ENCODE data around the gene PRDM15.

The PRDM15 gene

GRCh38 chr21:41753006-41753898 is 125.9 kb downstream of the PRDM15 start:
- no peak overlapping the region for H3K9ac ChIP-seq (ENCODE audit: low read depth in 1 of 2, low read length in 2 of 2)
- peaks cover 14 to 15% of the 10 kb centered on the region in 2 donors for H3K36me3 ChIP-seq (ENCODE audit: control insufficient read depth in 2 of 2, insufficient read depth in 2 of 2, low read length in 2 of 2)
- no peak overlapping the region for H3K4me3 ChIP-seq (ENCODE audit: low read length in 2 of 2)
- H3K4me1 ChIP-seq (ENCODE audit: control insufficient read depth in 2 of 2, insufficient read depth in 2 of 2, low read length in 2 of 2) = peaks cover 5 to 7% of the 10 kb centered on the region in 2 donors
- no peaks in the 10 kb centered on the region for H3K9me3 ChIP-seq (ENCODE audit: control insufficient read depth in 2 of 2, low read length in 2 of 2)
- no peak overlapping the region for H3K27ac ChIP-seq (ENCODE audit: low read depth in 2 of 2, low read length in 2 of 2)
- no peaks in the 10 kb centered on the region for H3K27me3 ChIP-seq (ENCODE audit: control insufficient read depth in 2 of 2, insufficient read depth in 2 of 2, low read length in 2 of 2)

GRCh38 chr21:41752231-41752681 is 126.9 kb downstream of the PRDM15 start:
- Histone ChIP-seq H3K27ac (ENCODE audit: low read depth in 2 of 2, low read length in 2 of 2) (no peak overlapping the region), H3K9me3 (ENCODE audit: control insufficient read depth in 2 of 2, low read length in 2 of 2) (no peaks in the 10 kb centered on the region), H3K4me1 (ENCODE audit: control insufficient read depth in 2 of 2, insufficient read depth in 2 of 2, low read length in 2 of 2) (peaks cover 5 to 7% of the 10 kb centered on the region in 2 donors), H3K9ac (ENCODE audit: low read depth in 1 of 2, low read length in 2 of 2) (no peak overlapping the region), H3K27me3 (ENCODE audit: control insufficient read depth in 2 of 2, insufficient read depth in 2 of 2, low read length in 2 of 2) (no peaks in the 10 kb centered on the region), H3K4me3 (ENCODE audit: low read length in 2 of 2) (no peak overlapping the region), H3K36me3 (ENCODE audit: control insufficient read depth in 2 of 2, insufficient read depth in 2 of 2, low read length in 2 of 2) (peaks cover 17 to 19% of the 10 kb centered on the region in 2 donors)

DNA sequence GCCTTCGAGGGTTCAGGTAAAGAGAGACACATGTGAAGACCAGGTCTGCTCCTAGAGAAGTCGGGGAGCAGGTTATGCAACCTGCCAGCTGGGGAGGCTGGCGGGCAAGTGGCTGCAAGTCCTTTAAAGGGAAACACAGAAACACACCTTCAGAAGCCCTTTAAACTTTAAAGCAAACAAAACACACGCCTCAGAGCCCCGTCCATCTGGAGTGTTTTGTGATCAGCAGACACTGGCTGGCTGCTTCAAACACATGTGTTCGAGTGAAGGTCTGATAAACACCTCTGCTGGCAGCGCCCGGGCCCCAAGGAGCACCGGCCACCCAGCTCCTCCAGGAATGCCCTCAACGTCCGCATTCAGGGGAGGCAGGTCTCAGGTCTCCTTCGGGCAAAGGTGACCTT is 127.5 kb downstream of the PRDM15 start:
- H3K4me3 ChIP-seq (ENCODE audit: low read length in 2 of 2) = no peak overlapping the region
- H3K27me3 ChIP-seq (ENCODE audit: control insufficient read depth in 2 of 2, insufficient read depth in 2 of 2, low read length in 2 of 2) = no peaks in the 10 kb centered on the region
- H3K36me3 ChIP-seq (ENCODE audit: control insufficient read depth in 2 of 2, insufficient read depth in 2 of 2, low read length in 2 of 2) = peaks cover 17 to 19% of the 10 kb centered on the region in 2 donors
- H3K4me1 ChIP-seq (ENCODE audit: control insufficient read depth in 2 of 2, insufficient read depth in 2 of 2, low read length in 2 of 2) = peaks cover 5 to 7% of the 10 kb centered on the region in 2 donors
- no peaks in the 10 kb centered on the region for H3K9me3 ChIP-seq (ENCODE audit: control insufficient read depth in 2 of 2, low read length in 2 of 2)
- no peak overlapping the region for H3K27ac ChIP-seq (ENCODE audit: low read depth in 2 of 2, low read length in 2 of 2)
- H3K9ac ChIP-seq (ENCODE audit: low read depth in 1 of 2, low read length in 2 of 2) = peak overlapping the region in 1 of 2 donors; percentile 19

DNA sequence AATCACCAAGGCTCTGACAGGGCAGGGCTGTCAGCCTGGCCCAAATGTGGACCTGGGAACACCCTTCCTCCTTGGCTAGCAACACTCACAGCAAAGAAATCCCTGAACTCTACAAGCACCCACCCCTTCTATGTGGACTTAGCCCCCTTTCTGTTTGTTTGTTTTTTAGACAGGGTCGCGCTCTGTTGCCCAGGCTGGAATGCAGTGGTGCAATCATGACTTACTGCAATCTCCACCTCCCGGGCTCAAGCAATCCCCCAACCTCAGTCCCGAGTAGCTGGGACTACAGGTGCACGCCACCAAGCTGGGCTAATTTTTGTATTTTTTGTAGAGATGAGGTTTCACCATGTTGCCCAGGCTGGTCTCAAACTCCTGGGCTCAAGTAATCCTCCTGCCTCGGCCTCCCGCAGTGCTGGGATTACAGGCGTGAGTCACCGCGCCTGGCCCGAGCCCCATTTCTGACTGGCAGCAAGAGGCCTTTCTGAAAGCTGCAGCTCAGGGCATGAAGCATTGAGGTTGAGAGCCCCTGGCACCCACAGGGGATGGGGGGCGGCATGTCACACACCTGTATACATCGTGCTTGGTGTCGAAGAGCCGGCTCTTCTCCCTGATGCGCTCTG is 128.5 kb downstream of the PRDM15 start:
- peaks cover 5 to 7% of the 10 kb centered on the region in 2 donors for H3K4me1 ChIP-seq (ENCODE audit: control insufficient read depth in 2 of 2, insufficient read depth in 2 of 2, low read length in 2 of 2)
- H3K36me3 ChIP-seq (ENCODE audit: control insufficient read depth in 2 of 2, insufficient read depth in 2 of 2, low read length in 2 of 2) = peaks cover 17% of the 10 kb centered on the region in 2 donors
- H3K9me3 ChIP-seq (ENCODE audit: control insufficient read depth in 2 of 2, low read length in 2 of 2) = no peaks in the 10 kb centered on the region
- H3K9ac ChIP-seq (ENCODE audit: low read depth in 1 of 2, low read length in 2 of 2) = no peak overlapping the region
- H3K27me3 ChIP-seq (ENCODE audit: control insufficient read depth in 2 of 2, insufficient read depth in 2 of 2, low read length in 2 of 2) = no peaks in the 10 kb centered on the region
- H3K4me3 ChIP-seq (ENCODE audit: low read length in 2 of 2) = no peak overlapping the region
- H3K27ac ChIP-seq (ENCODE audit: low read depth in 2 of 2, low read length in 2 of 2) = no peak overlapping the region

- peaks cover 5 to 7% of the 10 kb centered on the region in 2 donors for H3K4me1 ChIP-seq (ENCODE audit: control insufficient read depth in 2 of 2, insufficient read depth in 2 of 2, low read length in 2 of 2)
- no peak overlapping the region for H3K4me3 ChIP-seq (ENCODE audit: low read length in 2 of 2)
- H3K9me3 ChIP-seq (ENCODE audit: control insufficient read depth in 2 of 2, low read length in 2 of 2) = no peaks in the 10 kb centered on the region
- no peaks in the 10 kb centered on the region for H3K27me3 ChIP-seq (ENCODE audit: control insufficient read depth in 2 of 2, insufficient read depth in 2 of 2, low read length in 2 of 2)
- H3K27ac ChIP-seq (ENCODE audit: low read depth in 2 of 2, low read length in 2 of 2) = no peak overlapping the region
- no peak overlapping the region for H3K9ac ChIP-seq (ENCODE audit: low read depth in 1 of 2, low read length in 2 of 2)
- peaks cover 15 to 16% of the 10 kb centered on the region in 2 donors for H3K36me3 ChIP-seq (ENCODE audit: control insufficient read depth in 2 of 2, insufficient read depth in 2 of 2, low read length in 2 of 2)
Measured at GRCh38 chr21:41750051-41750450, 129.1 kb downstream of the PRDM15 start.

- Histone ChIP-seq H3K27ac (ENCODE audit: low read depth in 2 of 2, low read length in 2 of 2) (no peak overlapping the region), H3K36me3 (ENCODE audit: control insufficient read depth in 2 of 2, insufficient read depth in 2 of 2, low read length in 2 of 2) (peaks cover 19 to 20% of the 10 kb centered on the region in 2 donors), H3K27me3 (ENCODE audit: control insufficient read depth in 2 of 2, insufficient read depth in 2 of 2, low read length in 2 of 2) (no peaks in the 10 kb centered on the region), H3K4me1 (ENCODE audit: control insufficient read depth in 2 of 2, insufficient read depth in 2 of 2, low read length in 2 of 2) (peaks cover 5 to 7% of the 10 kb centered on the region in 2 donors), H3K9me3 (ENCODE audit: control insufficient read depth in 2 of 2, low read length in 2 of 2) (no peaks in the 10 kb centered on the region), H3K4me3 (ENCODE audit: low read length in 2 of 2) (no peak overlapping the region), H3K9ac (ENCODE audit: low read depth in 1 of 2, low read length in 2 of 2) (no peak overlapping the region)
Measured at GRCh38 chr21:41749286-41749685, 129.9 kb downstream of the PRDM15 start.
